GDM1 (cell line): Measurements from ENCODE around the gene KCNH5.

Source experiments
- DNase-seq: peaks from one replicate; lab custom pipeline; 2025; lab: John Stamatoyannopoulos, UW

The KCNH5 gene

GRCh38 chr14:62743560-62743959 lies 301.7 kb downstream of the KCNH5 start:
- DNase-seq: no peak

GRCh38 chr14:62743118-62743517 lies 302.1 kb downstream of the KCNH5 start:
- no peak for DNase-seq

- DNase-seq: no peak
Measured at GRCh38 chr14:62739647-62740046, 305.6 kb downstream of the KCNH5 start.

- DNase-seq: no peak
Measured at GRCh38 chr14:62736048-62737043, 308.9 kb downstream of the KCNH5 start.

- DNase-seq: no peak
Measured at GRCh38 chr14:62734831-62735230, 310.4 kb downstream of the KCNH5 start.

- DNase-seq: no peak
Measured at GRCh38 chr14:62722406-62722805, 322.9 kb downstream of the KCNH5 start.

- DNase-seq: no peak
Measured at GRCh38 chr14:62718629-62719028, 326.6 kb downstream of the KCNH5 start.

- no peak for DNase-seq
Measured at GRCh38 chr14:62711351-62712023, 333.8 kb downstream of the KCNH5 start.

- no peak for DNase-seq
Measured at GRCh38 chr14:62710811-62711210, 334.4 kb downstream of the KCNH5 start.

- DNase-seq: no peak
Measured at GRCh38 chr14:62709773-62710172, 335.5 kb downstream of the KCNH5 start.

GRCh38 chr14:62706217-62706616 lies 339.0 kb downstream of the KCNH5 start:
- no peak for DNase-seq

GRCh38 chr14:62697461-62697860 lies 347.8 kb downstream of the KCNH5 start:
- DNase-seq: no peak

GRCh38 chr14:62696929-62697328 lies 348.3 kb downstream of the KCNH5 start:
- DNase-seq: no peak

- no peak for DNase-seq
Measured at GRCh38 chr14:62696331-62696924, 348.8 kb downstream of the KCNH5 start.

- no peak for DNase-seq
Measured at GRCh38 chr14:62694075-62694474, 351.2 kb downstream of the KCNH5 start.

- no peak for DNase-seq
Measured at GRCh38 chr14:62692490-62693106, 352.7 kb downstream of the KCNH5 start.

- DNase-seq: no peak
Measured at GRCh38 chr14:62691647-62692489, 353.4 kb downstream of the KCNH5 start.

- DNase-seq: no peak
Measured at GRCh38 chr14:62689733-62690132, 355.5 kb downstream of the KCNH5 start.

- no peak for DNase-seq
Measured at GRCh38 chr14:62687818-62688217, 357.4 kb downstream of the KCNH5 start.

- no peak for DNase-seq
Measured at GRCh38 chr14:62684376-62684775, 360.9 kb downstream of the KCNH5 start.

GRCh38 chr14:62682208-62682607 lies 363.1 kb downstream of the KCNH5 start:
- DNase-seq: no peak
